GM23338 (cell line): ENCODE data around the gene NRCAM.

Experiments
- CREB1 ChIP-seq: fragments of 250-450 bp; sonication (Bioruptor Pico); IDR thresholded peaks from 2 replicates; pipeline ENCODE4 v1.5.0; 2020; ENCODE audit warnings: low read depth, mild to moderate bottlenecking, moderate library complexity
- CTCF ChIP-seq, 2 experiments: fragments of 200-600 bp in 1 of 2; sonication (generic) in 1 of 2; conservative IDR thresholded peaks; 2 replicates each; pipeline versions ENCODE4 v1.5.1 to v1.6.1; 2016 to 2017; ENCODE audit warnings: antibody characterized with exemption in 2 of 2, low read depth in 2 of 2, mild to moderate bottlenecking in 2 of 2, moderate library complexity in 1 of 2
- EZH2 ChIP-seq: fragments of 200-600 bp; sonication (generic); IDR thresholded peaks from one replicate; pipeline ENCODE4 v1.8.0; 2017; ENCODE audit warnings: antibody characterized with exemption, mild to moderate bottlenecking, low read depth; ENCODE audit not compliant: unreplicated experiment
- EZH2phosphoT487 ChIP-seq: fragments of 200-600 bp; sonication (generic); IDR thresholded peaks from one replicate; pipeline ENCODE4 v1.8.1; 2018; ENCODE audit warnings: antibody characterized with exemption; ENCODE audit not compliant: unreplicated experiment
- JUNB ChIP-seq: IDR thresholded peaks from one replicate; pipeline ENCODE4 v1.6.1; 2016; ENCODE audit warnings: antibody characterized with exemption; ENCODE audit not compliant: unreplicated experiment
- POLR2AphosphoS5 ChIP-seq: IDR thresholded peaks from 2 replicates; pipeline ENCODE4 v1.6.1; 2016; ENCODE audit warnings: antibody characterized with exemption, low read depth
- STAT1 ChIP-seq: IDR thresholded peaks from one replicate; pipeline ENCODE4 v1.6.1; 2016; ENCODE audit warnings: antibody characterized with exemption; ENCODE audit not compliant: unreplicated experiment
- ZNF114 ChIP-seq: fragments of 250-450 bp; sonication (Bioruptor Pico); IDR thresholded peaks from 2 replicates; pipeline ENCODE4 v1.5.0; 2020; ENCODE audit warnings: mild to moderate bottlenecking, moderate library complexity
- ZNF331 ChIP-seq: fragments of 250-450 bp; sonication (Bioruptor Pico); IDR thresholded peaks from 2 replicates; pipeline ENCODE4 v1.5.0; 2020; ENCODE audit warnings: low read depth, mild to moderate bottlenecking, moderate library complexity
- TF ChIP-seq, protein P1 (sequence below): IDR thresholded peaks from one replicate; pipeline ENCODE4 v1.6.1; 2018; ENCODE audit warnings: antibody characterized with exemption; ENCODE audit not compliant: unreplicated experiment
- TF ChIP-seq, protein P2 (sequence below): IDR thresholded peaks from 2 replicates; pipeline ENCODE4 v1.6.1; 2016; ENCODE audit warnings: antibody characterized with exemption

- TF ChIP-seq CTCF (conservative IDR thresholded peaks at IDR 0.05; ENCODE audit: low read depth in 2 of 2), result no peak
- no peak for TF ChIP-seq ZNF114
- TF ChIP-seq EZH2, result no peak
- no peak for TF ChIP-seq ZNF331 (CRISPR knock-in tag)
- no peak for TF ChIP-seq EZH2phosphoT487
- TF ChIP-seq POLR2AphosphoS5, result no peak
- TF ChIP-seq, protein P1, sequence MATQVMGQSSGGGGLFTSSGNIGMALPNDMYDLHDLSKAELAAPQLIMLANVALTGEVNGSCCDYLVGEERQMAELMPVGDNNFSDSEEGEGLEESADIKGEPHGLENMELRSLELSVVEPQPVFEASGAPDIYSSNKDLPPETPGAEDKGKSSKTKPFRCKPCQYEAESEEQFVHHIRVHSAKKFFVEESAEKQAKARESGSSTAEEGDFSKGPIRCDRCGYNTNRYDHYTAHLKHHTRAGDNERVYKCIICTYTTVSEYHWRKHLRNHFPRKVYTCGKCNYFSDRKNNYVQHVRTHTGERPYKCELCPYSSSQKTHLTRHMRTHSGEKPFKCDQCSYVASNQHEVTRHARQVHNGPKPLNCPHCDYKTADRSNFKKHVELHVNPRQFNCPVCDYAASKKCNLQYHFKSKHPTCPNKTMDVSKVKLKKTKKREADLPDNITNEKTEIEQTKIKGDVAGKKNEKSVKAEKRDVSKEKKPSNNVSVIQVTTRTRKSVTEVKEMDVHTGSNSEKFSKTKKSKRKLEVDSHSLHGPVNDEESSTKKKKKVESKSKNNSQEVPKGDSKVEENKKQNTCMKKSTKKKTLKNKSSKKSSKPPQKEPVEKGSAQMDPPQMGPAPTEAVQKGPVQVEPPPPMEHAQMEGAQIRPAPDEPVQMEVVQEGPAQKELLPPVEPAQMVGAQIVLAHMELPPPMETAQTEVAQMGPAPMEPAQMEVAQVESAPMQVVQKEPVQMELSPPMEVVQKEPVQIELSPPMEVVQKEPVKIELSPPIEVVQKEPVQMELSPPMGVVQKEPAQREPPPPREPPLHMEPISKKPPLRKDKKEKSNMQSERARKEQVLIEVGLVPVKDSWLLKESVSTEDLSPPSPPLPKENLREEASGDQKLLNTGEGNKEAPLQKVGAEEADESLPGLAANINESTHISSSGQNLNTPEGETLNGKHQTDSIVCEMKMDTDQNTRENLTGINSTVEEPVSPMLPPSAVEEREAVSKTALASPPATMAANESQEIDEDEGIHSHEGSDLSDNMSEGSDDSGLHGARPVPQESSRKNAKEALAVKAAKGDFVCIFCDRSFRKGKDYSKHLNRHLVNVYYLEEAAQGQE, result no peak
- TF ChIP-seq CREB1 (CRISPR knock-in tag), result no peak
- no peak for TF ChIP-seq STAT1
- no peak for TF ChIP-seq JUNB
- TF ChIP-seq, protein P2, sequence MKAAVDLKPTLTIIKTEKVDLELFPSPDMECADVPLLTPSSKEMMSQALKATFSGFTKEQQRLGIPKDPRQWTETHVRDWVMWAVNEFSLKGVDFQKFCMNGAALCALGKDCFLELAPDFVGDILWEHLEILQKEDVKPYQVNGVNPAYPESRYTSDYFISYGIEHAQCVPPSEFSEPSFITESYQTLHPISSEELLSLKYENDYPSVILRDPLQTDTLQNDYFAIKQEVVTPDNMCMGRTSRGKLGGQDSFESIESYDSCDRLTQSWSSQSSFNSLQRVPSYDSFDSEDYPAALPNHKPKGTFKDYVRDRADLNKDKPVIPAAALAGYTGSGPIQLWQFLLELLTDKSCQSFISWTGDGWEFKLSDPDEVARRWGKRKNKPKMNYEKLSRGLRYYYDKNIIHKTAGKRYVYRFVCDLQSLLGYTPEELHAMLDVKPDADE, result no peak
These were observed 310.8 kb downstream of the NRCAM start for GRCh38 chr7:108145401-108145800.
